Hematopoietic multipotent progenitor cell treated with erythropoietin and hydrocortisone succinate and interleukin-3 and kit ligand, for 8 days (in vitro differentiated cells): Measurements from ENCODE around the gene PPP6R3.
"Not testable (repeated sequence)": the region's sequence is repeated elsewhere in the genome, so short reads cannot be mapped to it uniquely, and the experiment has no call there.

Experiments
- DNase-seq: peaks from one replicate; pipeline ENCODE4 v3.0.0-alpha.2; 2015

Gene PPP6R3

DNA sequence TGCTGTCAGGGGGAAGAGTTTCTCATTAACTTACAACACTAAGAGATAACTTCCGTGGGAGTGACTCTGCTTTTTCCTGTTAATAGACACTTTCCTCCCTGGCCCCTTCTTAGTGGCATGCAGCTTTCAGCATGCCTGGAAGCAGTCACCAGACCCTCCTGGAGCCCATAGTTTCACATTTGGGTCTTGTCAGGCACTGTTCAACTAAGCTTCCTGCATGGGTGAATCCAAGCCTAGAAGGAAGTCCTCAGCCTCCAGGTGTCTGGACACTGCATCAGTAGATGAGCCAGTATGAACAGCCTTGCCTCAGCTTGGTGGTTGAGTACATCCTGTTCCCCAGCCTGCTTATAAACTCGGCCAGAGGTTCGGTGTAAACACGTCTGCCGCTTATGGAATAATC lies 68.1 kb downstream of the PPP6R3 start:
- no peak for DNase-seq

GRCh38 chr11:68531129-68531693 lies 70.7 kb downstream of the PPP6R3 start:
- DNase-seq: no peak

DNA sequence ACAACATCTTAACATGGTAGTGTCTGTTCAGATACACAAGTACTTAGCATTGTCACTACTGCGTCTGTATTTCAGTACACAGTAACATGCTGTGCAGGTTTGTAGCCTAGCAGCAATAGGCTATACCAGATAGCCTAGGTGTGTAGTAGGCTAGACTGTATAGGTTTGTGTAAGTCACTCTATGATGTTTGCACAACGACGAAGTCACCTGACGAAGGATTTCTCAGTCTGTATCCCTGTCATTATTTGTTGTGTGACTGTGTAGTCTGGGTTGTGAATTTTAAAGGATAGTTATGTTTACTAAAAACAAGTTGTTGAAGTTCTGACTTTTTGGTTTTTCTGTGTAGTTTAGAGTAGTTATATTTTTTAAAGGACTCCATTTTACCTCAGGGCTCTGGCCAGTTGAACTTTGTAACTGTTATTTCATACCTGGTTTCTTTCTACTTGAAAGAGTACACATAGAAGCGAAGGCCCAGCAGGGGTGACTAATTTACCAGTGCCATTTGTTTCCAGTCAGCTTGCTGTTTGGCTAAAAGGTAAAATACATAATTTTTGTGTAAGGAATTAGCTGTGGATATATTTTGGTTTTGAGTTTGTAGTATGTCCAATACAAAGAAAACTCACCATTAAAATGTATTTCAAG lies 72.3 kb downstream of the PPP6R3 start:
- no peak for DNase-seq

DNA sequence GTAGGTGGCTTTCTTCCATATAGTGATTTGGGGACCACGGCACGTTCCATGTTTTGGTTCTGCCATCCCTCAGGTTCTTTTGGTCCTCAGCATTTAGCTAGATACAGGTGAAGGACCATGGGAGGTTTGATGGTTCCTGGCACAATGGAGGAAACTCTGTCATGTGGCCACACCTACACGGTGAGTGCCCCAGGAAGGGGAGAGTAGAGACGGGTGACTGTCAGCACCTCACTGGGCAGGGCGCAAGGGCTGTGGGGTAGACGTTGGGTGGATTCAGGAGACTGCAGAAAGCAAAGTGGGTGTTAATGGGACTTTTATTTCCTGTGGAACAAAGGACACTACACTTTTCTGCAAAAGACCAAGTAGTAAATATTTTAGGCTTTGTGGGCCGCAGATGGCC lies 73.4 kb downstream of the PPP6R3 start:
- no peak for DNase-seq

GRCh38 chr11:68535098-68535497 lies 74.5 kb downstream of the PPP6R3 start:
- no peak for DNase-seq

GRCh38 chr11:68536706-68537105 lies 76.2 kb downstream of the PPP6R3 start:
- DNase-seq: no peak

- no peak for DNase-seq
Measured at GRCh38 chr11:68538025-68538424, 77.5 kb downstream of the PPP6R3 start.

GRCh38 chr11:68539395-68539794 lies 78.8 kb downstream of the PPP6R3 start:
- no peak for DNase-seq

GRCh38 chr11:68540504-68540903 lies 80.0 kb downstream of the PPP6R3 start:
- not testable (repeated sequence) for DNase-seq

DNA sequence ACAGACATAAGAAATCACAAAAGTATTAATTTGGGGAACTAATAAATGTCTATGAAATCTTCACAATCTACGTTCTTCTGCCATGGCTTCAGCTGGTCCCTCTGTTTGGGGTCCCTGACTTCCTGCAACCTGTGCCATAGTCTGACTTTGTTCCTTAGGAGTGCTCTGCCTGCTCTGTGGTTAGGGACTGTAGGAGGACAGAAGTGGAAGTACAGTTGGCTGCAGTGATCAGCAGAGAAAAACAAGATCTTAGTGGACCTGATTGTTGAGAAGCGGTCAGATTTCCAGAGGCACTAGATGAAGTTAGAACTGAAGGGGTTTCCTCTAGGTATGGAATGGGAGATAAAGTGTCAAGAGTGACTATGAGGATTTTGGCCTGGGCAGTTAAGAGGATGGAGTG lies 80.6 kb downstream of the PPP6R3 start:
- no peak for DNase-seq

DNA sequence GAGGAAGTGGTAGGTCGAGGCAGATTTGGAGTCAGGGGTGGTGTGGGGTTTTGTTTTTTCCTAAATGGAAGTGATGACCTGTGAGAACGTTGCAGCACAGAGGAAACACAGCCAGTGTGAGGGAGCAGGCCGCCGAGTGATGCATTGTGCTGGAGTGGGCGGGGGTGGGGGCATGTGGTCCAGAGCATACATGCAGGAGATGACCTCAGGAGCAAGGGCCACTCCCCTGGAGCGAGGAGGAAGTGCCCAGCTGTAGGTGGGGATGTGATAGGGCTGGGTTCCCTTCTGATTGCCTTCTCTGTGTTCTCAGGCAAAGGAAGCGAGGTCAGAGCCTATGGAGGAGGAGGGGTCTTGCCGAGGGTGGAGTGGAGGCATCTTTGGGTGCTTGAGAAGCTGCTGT lies 81.4 kb downstream of the PPP6R3 start:
- DNase-seq: no peak

DNA sequence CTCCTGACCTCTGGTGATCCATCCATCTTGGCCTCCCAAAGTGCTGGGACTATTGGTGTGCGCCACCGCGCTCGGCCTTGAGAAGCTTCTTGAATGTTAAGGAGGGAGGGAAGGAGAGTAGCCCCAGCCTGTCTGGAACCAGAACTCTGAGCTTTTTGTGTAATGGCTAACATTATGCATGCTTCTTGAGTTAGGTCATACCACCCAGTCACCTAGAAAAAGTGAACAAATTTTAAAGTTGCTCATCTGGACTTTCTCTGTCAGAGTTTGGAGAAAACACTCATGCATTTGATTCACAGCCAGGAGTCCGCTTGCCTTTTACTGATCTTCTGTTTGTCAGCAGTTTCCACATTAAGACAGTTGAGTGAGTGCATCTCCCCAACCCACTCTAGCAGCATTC lies 82.1 kb downstream of the PPP6R3 start:
- DNase-seq: no peak

- DNase-seq: no peak
Measured at GRCh38 chr11:68543594-68543993, 83.0 kb downstream of the PPP6R3 start.

- no peak for DNase-seq
Measured at GRCh38 chr11:68545347-68545746, 84.8 kb downstream of the PPP6R3 start.

GRCh38 chr11:68545796-68546195 lies 85.2 kb downstream of the PPP6R3 start:
- DNase-seq: no peak

- peak; percentile 13 for DNase-seq
Measured at GRCh38 chr11:68546555-68546954, 86.0 kb downstream of the PPP6R3 start.

- no peak for DNase-seq
Measured at GRCh38 chr11:68549789-68550484, 89.4 kb downstream of the PPP6R3 start.

GRCh38 chr11:68550485-68550817 lies 89.9 kb downstream of the PPP6R3 start:
- peak; percentile 37 for DNase-seq

GRCh38 chr11:68551223-68551622 lies 90.7 kb downstream of the PPP6R3 start:
- no peak for DNase-seq

GRCh38 chr11:68551777-68552176 lies 91.2 kb downstream of the PPP6R3 start:
- no peak for DNase-seq

DNA sequence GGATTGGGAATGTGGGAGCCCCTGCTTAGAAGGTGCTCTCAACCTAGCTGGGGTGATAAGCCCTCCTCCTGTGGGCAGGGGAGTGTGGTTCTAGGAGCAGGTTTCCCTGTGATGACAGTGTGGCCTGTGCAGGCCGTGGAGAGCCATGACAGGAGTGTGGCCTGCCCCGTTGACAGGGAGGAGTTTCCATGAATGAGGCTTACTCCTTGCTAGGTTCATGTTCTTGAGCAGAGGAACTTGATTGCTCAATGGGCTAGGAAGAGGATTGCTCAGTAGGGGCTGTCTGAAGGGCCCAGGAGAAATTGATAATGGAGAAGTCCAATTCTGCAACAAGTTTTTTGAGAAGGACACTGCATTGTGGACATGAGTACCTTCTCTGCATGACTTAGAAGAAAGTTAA lies 92.0 kb downstream of the PPP6R3 start:
- DNase-seq: no peak

DNA sequence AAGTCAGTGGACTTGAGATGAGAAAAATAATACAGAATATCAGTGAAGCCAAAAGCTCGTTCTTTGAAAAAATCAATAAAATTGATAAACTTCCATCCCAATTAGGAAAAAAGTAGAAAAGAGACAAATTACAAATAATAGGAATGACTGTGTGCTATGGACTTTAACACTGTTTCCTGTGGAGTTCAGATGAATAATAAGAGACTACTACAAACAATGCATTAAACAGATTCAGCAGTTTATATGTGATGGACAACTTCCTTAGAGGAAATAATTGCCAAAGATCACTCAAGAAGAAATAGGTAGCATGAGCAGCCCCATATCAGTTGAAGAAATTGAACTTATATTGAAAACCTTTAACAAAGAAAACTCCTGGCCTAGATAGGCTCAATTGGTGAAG lies 99.7 kb downstream of the PPP6R3 start:
- DNase-seq: no peak

DNA sequence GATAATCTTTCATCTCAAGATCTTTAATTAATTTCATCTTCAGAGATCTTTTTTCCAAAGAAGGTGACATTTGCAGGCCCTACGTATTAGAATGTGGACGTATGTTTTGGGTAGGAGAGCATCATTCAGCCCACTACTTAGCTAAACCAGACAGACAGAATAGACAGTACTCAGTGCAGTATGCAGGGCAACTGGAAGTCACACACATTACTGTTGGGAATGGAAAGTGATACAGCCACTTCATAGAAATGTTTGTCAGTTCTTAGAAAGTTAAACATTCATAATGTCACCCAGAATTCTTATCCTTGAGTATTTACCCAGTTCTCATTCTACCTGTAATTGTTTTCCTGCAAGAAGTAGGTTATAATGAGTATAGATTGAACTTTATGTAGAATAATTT lies 102.9 kb downstream of the PPP6R3 start:
- DNase-seq: no peak

DNA sequence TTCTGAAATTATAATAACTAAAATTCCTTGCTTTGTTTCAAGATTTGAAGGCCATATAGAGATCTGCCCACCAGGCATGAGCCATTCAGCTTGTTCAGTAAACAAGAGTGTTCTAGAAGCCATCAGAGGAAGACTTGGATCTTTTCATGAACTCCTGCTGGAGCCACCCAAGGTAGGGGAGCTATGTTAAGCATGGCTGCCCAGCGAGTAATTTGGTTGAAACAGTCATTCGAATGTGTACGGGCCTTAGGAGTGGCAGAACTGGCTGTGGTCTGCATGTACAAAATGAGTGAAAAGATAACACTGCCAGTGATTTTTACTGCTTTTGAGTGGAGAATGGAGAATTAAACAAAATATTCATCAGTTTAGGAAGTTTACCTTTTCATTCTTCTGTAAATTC lies 103.7 kb downstream of the PPP6R3 start:
- DNase-seq: no peak

- DNase-seq: no peak
Measured at GRCh38 chr11:68565768-68566167, 105.2 kb downstream of the PPP6R3 start.
